ENCODE measurements around the gene RAB1A.

- no peak for TF ChIP-seq POLR2A (IDR thresholded peaks at IDR 0.05)
- no peak for TF ChIP-seq CTCF (IDR thresholded peaks at IDR 0.05)
Observed at GRCh38 chr2:65159906-65160305, 30.0 kb upstream of the RAB1A start.

Measured in thyroid gland (tissue), 4 donors.